Activated B cell treated with CpG ODN at 0.5 μM for 24 hours (primary cell): ENCODE results near the gene FNBP1. TPM values are rescaled to one million over a fixed set of nuclear protein-coding genes. Genes with fewer than 3 reads are reported as not detected.

Source experiments
- ATAC-seq: fragments of 200-7000 bp; cut with Tn5 transposase; one replicate; pipeline ENCODE4 v1.10.0; 2021; ENCODE audit warnings: low read depth, mild to moderate bottlenecking, moderate library complexity
- CTCF ChIA-PET: fragments of 350-600 bp; sonication (Branson Sonifier 250); formaldehyde crosslinking; loops from one replicate; lab custom pipeline; 2021; ENCODE audit warnings: antibody characterized with exemption; lab: Charles Lee
- POLR2A ChIA-PET: fragments of 350-600 bp; sonication (Branson Sonifier 250); formaldehyde crosslinking; loops from one replicate; lab custom pipeline; 2021; ENCODE audit warnings: antibody characterized with exemption; lab: Charles Lee
- DNase-seq: peaks from one replicate; pipeline ENCODE4 v3.0.0; 2022
- H3K27ac Mint-ChIP-seq: one replicate; pipeline ENCODE4 v1.8.0; 2020; ENCODE audit warnings: mixed read lengths
- H3K27me3 Mint-ChIP-seq: one replicate; pipeline ENCODE4 v1.8.0; 2021; ENCODE audit warnings: mixed read lengths
- H3K36me3 Mint-ChIP-seq: one replicate; pipeline ENCODE4 v1.8.0; 2021; ENCODE audit warnings: low read depth, mixed read lengths
- H3K4me1 Mint-ChIP-seq: one replicate; pipeline ENCODE4 v1.8.0; 2021; ENCODE audit warnings: mixed read lengths
- H3K4me3 Mint-ChIP-seq: one replicate; pipeline ENCODE4 v1.8.0; 2020; ENCODE audit warnings: mild to moderate bottlenecking, mixed read lengths
- H3K9me3 Mint-ChIP-seq: one replicate; pipeline ENCODE4 v1.8.0; 2020; ENCODE audit warnings: mixed read lengths
- CTCF ChIP-seq: fragments of 200-600 bp; IDR thresholded peaks from one replicate; pipeline ENCODE4 v1.8.0; 2022; ENCODE audit warnings: antibody characterized with exemption, mild to moderate bottlenecking
- intact Hi-C: fragments of 100-400 bp; cut with micrococcal nuclease; formaldehyde crosslinking; loops from one replicate; pipeline ENCODE4 v1.15.1; 2024
- total RNA-seq: library from RNA; stranded (reverse); gene quantifications from 2 replicates; pipeline ENCODE4 v1.2.3, GENCODE V29; 2022

FNBP1 gene
- total RNA-seq, 1 donor from 2014 or later: 501 TPM

- Mint-ChIP-seq H3K4me3 (no peak overlapping the region), H3K4me1 (peaks cover 38% of the 10 kb centered on the region), H3K9me3 (no peaks in the 10 kb centered on the region), H3K27me3 (no peaks in the 10 kb centered on the region), H3K36me3 (peaks cover 2% of the 10 kb centered on the region), H3K27ac (peak overlapping the region; percentile 7)
- TF ChIP-seq CTCF: no peak
- intact Hi-C loops: loop anchor here (5.0 kb wide), 2 partner anchors 192 to 228 kb away; partner anchors contain the start of gene TOR1A
- ATAC-seq: no peak
- POLR2A ChIA-PET: interaction anchor here (0.7 kb wide), 3 partner anchors 11 to 649 kb away, joined by 3 to 6 read pairs (median 5); no protein-coding TSS in a partner anchor
- CTCF ChIA-PET: no interaction called here
- DNase-seq: no peak
Observed at GRCh38 chr9:130050462-130050861, 7.5 kb upstream of the FNBP1 start.

GRCh38 chr9:130049431-130050210, 6.6 kb upstream of the FNBP1 start:
- no peaks in the 10 kb centered on the region for H3K27me3 Mint-ChIP-seq
- no peak for ATAC-seq
- no peak overlapping the region for H3K27ac Mint-ChIP-seq
- CTCF ChIA-PET: no interaction called here
- peaks cover 41% of the 10 kb centered on the region for H3K4me1 Mint-ChIP-seq
- H3K36me3 Mint-ChIP-seq: peaks cover 2% of the 10 kb centered on the region
- intact Hi-C loops: loop anchor here (5.0 kb wide), 2 partner anchors 193 to 227 kb away; partner anchors contain the start of gene TOR1A
- H3K4me3 Mint-ChIP-seq: no peak overlapping the region
- no peaks in the 10 kb centered on the region for H3K9me3 Mint-ChIP-seq
- POLR2A ChIA-PET: interaction anchor here (0.7 kb wide), 1 partner anchor 11 kb away, joined by 5 read pairs; no protein-coding TSS in a partner anchor
- no peak for TF ChIP-seq CTCF
- DNase-seq: no peak

GRCh38 chr9:130045725-130046450, 2.9 kb upstream of the FNBP1 start:
- peak overlapping the region; percentile 77 for H3K27ac Mint-ChIP-seq
- ChIA-PET CTCF (interaction anchor here (0.9 kb wide), 1 partner anchor 19 kb away, joined by 4 read pairs; no protein-coding TSS in a partner anchor), POLR2A (interaction anchor here (0.6 to 26.4 kb wide), 9 partner anchors 8 to 181 kb away, joined by 4 to 1209 read pairs (median 8); partner anchors contain the start of gene GPR107)
- no peak for TF ChIP-seq CTCF
- intact Hi-C loops: loop anchor here (1.0 kb wide), 1 partner anchor 7 kb away; the partner anchor contains the start of gene GPR107
- DNase-seq: no peak
- H3K9me3 Mint-ChIP-seq: no peaks in the 10 kb centered on the region
- ATAC-seq: no peak
- no peaks in the 10 kb centered on the region for H3K27me3 Mint-ChIP-seq
- peaks cover 14% of the 10 kb centered on the region for H3K36me3 Mint-ChIP-seq
- H3K4me3 Mint-ChIP-seq: peak overlapping the region; percentile 62
- H3K4me1 Mint-ChIP-seq: peaks cover 33% of the 10 kb centered on the region

- Mint-ChIP-seq H3K4me3 (peak overlapping the region; percentile 93), H3K36me3 (peaks cover 26% of the 10 kb centered on the region), H3K27me3 (no peaks in the 10 kb centered on the region), H3K4me1 (peaks cover 46% of the 10 kb centered on the region), H3K9me3 (no peaks in the 10 kb centered on the region), H3K27ac (peak overlapping the region; percentile 87)
- ChIA-PET POLR2A (interaction anchor here (0.6 to 26.4 kb wide), 21 partner anchors 7 to 220 kb away, joined by 3 to 1209 read pairs (median 6); partner anchors contain the start of genes GPR107 and TOR1A), CTCF (interaction anchor here (0.6 kb wide), 1 partner anchor 34 kb away, joined by 3 read pairs; no protein-coding TSS in a partner anchor)
- DNase-seq: no peak
- intact Hi-C loops: loop anchor here (1.0 to 5.0 kb wide), 3 partner anchors 10 to 207 kb away; partner anchors contain the start of genes C9orf78 and USP20
- no peak for TF ChIP-seq CTCF
- no peak for ATAC-seq
Observed at GRCh38 chr9:130043654-130044623, 950 bp upstream of the FNBP1 start.
